T-helper 1 cell treated with Interleukin-12 subunit alpha and Interleukin-12 subunit beta and Interleukin-4 antibody, amounts not matched to agents 30 ng/mL and 1 ng/mL, for 36 hours (primary cell): Measurements from ENCODE around the gene SWAP70. TPM values are rescaled to one million over a fixed set of nuclear protein-coding genes. Genes with fewer than 3 reads are reported as not detected.
"Not testable (repeated sequence)": the region's sequence is repeated elsewhere in the genome, so short reads cannot be mapped to it uniquely, and the experiment has no call there.

Experiments used
- intact Hi-C: fragments of 100-400 bp; cut with micrococcal nuclease; formaldehyde crosslinking; loops from one replicate; pipeline ENCODE4 v1.15.1; 2024
- total RNA-seq: library from RNA; stranded (reverse); gene quantifications from 2 replicates; pipeline ENCODE4 v1.2.3, GENCODE V29; 2022

The SWAP70 gene
- total RNA-seq: 8.6 and 9.2 TPM in 2 replicates

DNA sequence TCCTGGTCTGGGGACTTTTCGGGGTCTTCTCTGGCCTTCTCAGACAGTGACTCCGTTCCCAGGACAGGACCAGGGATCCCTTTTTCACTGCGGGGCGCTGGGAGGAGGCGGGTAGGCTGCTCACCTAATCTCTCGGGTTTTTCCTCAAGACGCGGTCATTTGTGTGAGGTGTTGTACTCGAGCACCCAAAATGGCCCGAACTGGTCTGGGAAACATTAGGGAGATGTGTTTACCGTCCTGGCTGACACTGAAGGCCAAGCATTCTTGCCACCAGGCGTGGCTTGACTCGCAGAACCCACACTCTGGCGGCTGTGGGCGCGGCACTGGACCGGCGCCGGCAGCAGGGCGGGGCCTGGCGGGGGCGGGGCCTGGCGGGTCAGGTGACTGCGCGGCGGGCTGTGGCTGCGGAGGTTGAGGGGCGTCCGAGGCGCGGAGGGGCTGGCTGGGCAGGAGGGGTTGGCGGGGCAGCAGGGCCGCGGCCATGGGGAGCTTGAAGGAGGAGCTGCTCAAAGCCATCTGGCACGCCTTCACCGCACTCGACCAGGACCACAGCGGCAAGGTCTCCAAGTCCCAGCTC is at the start of gene SWAP70:
Gene SWAP70, plus strand, starts transcription at position 379 of the 577 bp plus-strand sequence. Its CDS starts 103 bp downstream, at position 482.
- intact Hi-C loops: loop anchor here (1.0 to 5.0 kb wide), 8 partner anchors 49 to 644 kb away; partner anchors contain the start of genes ADM and ZNF143

DNA sequence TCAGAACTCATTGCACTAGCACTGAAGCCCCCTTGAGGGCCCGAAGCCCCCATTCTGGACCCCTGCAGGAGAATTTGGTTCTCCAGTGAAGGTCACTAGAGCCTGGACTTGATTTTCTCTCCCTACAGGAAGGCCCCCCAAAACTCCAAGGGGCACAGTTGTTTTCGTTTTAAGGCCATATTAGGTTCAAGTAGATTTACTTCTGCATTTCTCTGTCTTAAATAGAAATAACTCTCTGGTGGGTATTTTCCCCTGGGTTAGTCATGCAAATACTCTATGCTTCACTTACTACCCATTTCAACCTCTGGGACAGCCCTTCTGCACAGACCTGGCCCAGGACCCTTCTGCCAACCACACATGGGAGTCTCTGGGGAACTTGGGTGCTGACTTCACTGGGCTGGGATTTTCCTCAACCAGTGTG is 48.8 kb upstream of the SWAP70 start:
- intact Hi-C loops: loop anchor here (2.0 to 10.0 kb wide), 2 partner anchors 692 to 840 kb away; partner anchors contain the start of gene AMPD3

DNA sequence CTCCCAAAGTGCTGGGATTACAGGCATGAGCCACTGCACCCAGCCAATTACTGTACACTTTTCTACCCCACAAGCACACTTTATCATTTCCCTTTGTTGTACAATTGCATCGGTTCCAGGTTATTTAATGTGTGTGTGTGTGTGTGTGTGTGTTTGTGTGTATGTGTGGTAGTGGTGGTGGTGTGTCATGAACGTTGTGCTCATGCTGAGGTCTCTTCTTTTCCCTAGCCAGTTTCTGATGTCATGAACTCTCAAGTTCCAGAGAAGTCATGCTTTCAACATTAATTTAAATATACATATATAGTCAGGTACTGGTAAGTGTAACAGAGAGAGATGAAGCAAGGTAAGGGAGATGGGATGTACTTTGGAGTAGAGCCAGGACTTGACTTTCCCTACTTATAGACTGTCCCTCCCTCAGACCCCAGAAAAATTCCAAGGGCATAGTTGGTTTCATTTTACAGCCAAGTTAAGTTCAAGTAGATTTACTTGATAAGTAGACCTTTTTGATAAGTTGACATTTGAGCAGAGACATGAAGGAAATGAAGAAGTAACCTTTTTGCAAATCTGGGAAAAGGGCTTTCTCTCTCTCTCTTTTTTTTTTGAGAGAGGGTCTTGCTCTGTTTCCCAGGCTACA is 47.7 kb upstream of the SWAP70 start:
- intact Hi-C loops: loop anchor here (10.0 kb wide), 1 partner anchor 839 kb away; the partner anchor contains the start of gene AMPD3

DNA sequence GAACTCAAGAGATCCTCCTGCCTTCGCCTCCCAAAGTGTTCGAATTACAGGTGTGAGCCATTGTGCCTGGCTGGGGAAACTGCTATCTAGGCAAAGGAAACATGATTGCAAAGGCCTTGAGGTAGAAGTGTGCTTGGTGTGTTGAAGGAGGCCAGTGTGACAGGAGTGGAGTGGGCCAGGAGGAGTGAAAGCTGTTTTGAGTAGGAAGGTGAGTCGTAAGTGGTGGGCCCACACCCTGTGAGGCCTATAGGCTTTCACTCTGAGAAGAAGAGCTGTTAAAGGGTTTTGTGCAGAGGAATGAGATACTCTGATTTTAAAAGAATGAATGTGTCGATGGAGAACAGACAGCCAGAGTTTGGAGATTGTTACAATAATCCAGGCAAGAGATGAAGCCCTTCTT is 47.0 kb upstream of the SWAP70 start:
- intact Hi-C loops: loop anchor here (10.0 kb wide), 1 partner anchor 838 kb away; the partner anchor contains the start of gene AMPD3

DNA sequence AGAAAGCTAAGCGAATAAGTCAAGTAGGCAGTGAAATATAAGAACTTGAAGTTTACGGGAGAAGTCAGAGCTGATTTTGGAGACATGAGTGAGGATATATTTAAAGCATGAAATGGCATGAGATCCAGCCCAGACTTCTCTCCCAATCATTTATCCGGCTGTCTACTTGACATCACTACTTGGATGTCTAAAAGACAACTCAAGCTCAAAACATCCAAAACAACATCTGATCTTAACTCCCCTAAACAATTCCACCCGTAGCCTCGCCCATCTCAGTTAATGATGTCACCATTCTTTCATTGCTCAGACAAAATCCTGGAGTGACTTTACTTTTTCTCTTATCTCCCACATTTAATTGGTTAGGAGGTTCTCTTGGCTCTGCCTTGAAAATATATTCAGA is 45.9 kb upstream of the SWAP70 start:
- intact Hi-C loops: loop anchor here (10.0 kb wide), 1 partner anchor 837 kb away; the partner anchor contains the start of gene AMPD3

DNA sequence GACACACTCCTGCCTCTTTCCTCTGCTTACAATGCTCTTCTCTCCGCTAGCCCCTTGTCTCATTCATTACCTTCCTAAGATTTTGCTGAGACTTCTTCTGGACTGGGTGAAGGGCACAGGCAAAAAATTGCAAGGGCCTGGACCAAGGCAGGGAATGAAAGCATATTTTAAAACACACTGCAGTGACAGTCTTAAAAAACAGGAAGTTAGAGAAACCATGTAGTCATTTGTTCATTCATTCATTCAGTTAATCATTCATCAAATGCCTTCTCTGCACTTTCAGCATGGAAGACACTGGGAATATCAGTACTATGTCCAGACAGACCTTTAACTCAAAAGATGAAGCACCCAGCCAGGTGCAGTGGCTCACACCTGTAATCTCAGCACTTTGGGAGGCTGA is 44.9 kb upstream of the SWAP70 start:
- intact Hi-C loops: loop anchor here (10.0 kb wide), 1 partner anchor 836 kb away; the partner anchor contains the start of gene AMPD3

DNA sequence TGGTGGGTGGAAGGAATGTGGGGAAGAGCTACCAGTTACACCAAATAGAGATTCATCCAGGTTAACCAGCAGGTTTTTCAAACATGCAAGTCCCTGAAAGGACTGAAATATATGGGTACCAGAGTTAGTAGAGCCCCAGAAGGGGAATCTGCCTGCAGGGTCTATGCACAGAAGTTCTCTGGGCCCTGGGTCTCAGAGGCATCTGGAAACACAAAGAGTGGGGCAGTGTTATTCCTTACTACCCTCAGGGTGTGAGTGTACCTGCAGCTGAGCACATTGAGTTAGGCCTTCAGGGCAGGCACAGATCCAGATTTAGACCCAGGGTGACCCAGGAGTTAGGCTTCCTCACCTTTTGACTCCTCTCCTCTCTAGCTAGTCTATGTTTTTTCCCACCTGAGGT is 43.9 kb upstream of the SWAP70 start:
- intact Hi-C loops: loop anchor here (10.0 kb wide), 1 partner anchor 835 kb away; the partner anchor contains the start of gene AMPD3

DNA sequence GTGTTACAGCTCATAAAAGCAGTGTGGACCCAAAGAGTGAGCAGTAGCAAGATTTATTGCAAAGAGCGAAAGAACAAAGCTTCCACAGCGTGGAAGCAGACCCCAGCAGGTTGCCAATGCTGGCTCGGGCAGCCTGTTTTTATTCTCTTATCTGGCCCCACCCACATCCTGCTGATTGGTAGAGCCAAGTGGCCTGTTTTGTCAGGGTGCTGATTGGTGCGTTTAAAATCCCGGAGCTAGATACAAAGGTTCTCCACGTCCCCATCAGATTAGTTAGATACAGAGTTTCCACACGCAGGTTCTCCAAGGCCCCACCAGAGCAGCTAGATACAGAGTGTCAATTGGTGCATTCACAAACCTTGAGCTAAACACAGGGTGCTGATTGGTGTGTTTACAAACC is 41.5 kb upstream of the SWAP70 start:
- intact Hi-C loops: not testable (repeated sequence)

DNA sequence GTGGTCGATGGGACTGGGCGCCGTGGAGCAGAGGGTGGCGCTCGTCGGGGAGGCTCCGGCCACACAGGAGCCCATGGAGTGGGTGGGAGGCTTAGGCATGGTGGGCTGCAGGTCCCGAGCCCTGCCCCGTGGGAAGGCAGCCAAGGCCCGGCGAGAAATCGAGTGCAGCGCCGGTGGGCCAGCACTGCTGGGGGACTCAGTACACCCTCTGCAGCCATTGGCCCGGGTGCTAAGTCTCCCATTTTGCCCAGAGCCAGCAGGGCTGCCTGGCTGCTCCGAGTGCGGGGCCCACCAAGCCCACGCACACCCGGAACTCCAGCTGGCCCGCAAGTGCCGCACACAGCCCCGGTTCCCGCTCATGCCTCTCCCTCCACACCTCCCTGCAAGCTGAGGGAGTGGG is 40.8 kb upstream of the SWAP70 start:
- intact Hi-C loops: not testable (repeated sequence)

DNA sequence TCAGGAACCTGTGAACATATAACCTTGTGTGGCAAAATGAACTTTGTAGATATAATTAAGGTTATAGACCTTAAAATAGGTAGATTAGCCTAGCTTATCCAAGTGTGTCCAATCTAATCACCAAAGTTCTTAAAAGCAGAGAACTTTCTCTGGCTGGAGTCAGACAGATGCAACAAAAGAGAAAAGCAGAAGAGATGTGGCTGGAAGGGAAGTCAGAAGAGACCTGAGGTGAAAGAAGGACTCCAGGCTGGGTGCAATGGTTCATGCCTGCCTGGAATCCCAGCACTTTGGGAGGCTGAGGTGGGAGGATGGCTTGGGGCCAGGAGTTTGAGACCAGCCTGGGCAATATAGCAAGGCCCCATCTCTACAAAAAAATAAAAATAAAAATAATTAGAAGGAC is 39.4 kb upstream of the SWAP70 start:
- intact Hi-C loops: no loop called here

DNA sequence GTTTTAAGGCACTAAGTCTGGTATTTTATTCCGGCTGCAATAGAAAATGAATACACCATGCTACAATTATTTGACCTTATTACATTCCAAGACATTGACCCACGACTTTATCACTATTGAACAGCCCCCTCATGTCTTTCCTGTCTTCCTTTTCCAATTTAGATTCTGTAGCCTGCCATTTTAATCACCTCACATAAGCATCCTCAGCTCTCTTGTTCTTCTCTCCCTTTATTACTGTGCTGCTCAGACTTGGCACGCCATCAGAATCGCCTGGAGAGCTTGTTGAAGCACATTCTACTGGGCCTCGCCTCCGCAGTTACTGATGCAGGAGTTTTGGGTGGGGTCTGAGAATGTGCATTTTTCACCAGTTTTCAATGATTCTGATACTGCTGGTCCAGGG is 38.7 kb upstream of the SWAP70 start:
- intact Hi-C loops: no loop called here

DNA sequence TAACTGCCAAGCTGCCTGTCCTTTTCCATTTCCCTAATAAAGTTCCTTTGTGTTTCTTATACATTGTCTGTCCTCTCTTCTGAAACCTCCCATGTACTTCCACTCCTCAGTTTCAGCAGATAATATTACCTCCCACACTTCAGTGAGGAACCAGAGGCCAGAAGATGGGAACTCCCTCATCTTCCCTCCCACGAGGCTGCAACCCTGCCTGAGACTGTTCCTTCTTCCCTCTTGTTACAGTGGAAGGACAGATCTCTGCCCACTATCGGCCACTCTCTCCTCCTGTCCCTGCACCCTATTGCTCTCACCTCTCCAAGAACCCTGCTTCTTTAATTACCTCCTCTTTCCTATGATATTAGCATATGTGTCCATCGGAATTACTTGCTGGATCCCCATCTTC is 38.1 kb upstream of the SWAP70 start:
- intact Hi-C loops: no loop called here

DNA sequence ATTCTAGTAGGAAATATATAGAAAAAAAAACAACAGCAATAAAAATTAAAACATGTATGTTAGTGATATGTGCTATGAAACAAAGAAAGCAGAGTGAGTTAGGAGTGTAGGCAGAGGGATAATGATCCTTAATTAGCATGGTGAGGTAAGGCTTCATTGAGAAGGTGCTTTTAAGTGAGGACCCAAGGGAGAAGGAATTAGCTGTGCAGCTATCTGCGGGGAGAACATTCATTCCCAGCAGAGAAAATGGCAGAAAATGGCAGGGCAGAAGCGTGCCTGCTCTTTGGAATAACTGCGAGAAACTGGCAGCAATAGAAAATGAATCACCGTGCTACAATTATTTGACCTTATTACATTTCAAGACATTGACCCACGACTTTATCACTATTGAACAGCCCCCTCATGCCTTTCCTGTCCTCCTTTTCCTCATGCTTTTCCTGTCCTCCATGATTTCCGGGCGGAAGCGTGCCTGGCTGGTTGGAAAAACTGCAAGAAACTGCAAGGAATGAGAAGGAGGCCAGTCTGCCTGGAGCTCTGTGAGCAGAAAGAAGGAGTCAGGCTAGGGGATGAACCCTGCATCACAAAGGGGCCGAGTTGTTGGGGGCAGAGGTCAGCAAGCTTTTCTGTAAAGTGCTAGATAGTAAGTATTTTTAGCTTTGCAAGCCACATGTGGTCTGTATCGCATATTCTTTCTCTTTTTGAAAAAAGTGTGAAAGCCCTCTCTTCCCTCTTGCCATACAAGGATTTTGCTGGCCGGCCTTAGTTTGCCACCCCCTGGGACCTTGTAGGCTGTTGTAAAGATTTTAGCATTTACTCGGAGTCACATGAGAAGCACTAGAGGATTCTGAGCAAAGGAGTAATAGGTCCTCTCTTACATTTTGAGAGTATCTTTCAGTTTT is 37.1 kb upstream of the SWAP70 start:
- intact Hi-C loops: no loop called here

DNA sequence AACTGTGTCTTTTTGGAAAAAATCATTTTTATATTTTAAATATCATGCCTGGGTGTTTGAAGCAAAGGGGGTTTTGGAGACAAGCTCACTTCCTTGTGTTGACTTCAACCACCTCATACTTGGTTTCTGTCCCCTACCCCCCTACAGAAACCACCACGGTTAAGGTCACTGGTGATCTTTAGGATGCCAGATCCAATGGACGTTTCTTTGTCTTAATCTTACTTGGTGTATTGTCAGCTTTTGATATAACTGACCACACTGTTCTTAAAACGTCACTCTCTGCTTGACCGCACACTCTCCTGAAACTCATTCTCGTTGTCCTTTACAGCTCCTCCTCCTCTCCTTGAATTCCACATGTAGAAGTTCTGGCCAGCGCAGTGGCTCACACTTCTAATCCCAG is 34.8 kb upstream of the SWAP70 start:
- intact Hi-C loops: no loop called here

DNA sequence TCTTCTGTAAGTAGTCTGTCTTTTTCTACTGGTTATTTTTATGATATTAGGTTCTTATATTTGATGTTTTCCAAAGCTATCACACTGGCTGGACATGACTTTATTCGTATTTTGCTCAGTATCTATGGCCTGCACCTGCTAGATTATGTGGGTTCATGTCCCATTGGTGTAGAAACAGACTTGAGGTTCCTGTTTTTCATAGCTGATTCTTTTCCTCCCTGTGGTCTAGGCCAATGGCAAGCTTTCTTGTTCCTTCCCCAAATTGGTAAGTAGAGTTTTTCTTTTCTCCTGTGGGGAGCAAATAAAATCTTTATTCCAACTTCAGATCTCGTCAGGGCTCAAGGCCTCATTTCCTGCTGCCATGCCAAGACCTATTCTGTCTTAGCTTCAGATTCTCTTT is 30.2 kb upstream of the SWAP70 start:
- intact Hi-C loops: no loop called here

DNA sequence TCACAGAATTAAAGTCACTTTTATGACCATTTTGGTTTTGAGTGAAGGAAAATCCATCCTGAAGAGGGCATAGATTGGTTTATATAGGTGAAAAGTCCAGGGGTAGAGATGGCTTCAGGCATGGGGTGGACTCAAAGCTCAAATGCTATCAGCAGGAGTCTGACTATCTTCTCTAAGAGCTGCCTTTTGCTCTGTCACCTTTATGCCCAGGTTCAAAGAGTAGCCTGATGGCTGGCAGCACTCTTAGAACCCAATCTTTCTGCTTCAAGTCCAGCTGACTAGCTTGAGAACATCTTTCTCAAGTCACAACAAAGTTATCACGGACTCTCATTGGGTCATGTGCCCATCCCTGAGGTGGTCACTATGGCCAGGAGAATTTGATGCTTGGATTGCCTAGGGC is 27.2 kb upstream of the SWAP70 start:
- intact Hi-C loops: no loop called here

DNA sequence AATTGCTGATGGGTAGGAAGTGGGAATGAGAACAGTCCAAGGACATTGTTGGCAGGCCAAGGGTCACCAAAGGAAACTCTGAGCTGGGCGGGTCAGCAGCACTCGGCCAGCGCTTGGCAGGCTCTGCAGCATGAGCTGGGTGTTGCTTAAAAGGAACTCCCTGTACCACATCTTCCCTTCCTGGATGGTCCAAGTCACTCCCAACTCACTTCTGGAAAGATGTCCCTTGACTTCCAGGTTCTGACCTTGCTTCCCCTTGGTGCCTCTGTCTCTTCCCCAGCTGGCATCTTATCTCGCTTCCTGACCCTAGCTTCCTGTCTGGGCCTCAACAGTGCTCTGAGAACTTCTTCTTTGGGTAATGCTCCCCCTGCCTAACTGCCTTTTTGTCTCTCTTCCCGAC is 24.8 kb upstream of the SWAP70 start:
- intact Hi-C loops: no loop called here

DNA sequence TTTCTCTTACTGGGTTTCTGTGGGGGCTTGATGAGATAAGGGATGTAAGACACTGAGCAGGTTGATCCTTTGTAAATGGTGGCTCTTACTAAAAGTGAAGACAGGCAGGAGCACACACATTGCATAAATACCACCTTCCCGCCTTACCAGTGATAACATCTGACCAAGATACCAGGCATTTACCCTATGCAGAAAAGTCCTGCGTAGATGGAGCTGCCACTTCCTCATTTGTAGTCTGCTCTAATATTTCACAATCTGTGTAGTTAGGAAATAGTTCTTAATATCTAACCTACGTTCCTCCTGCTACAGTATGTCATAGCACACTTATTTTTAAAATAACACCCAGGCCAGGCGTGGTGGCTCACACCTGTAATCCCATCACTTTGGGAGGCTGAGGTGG is 23.9 kb upstream of the SWAP70 start:
- intact Hi-C loops: no loop called here

DNA sequence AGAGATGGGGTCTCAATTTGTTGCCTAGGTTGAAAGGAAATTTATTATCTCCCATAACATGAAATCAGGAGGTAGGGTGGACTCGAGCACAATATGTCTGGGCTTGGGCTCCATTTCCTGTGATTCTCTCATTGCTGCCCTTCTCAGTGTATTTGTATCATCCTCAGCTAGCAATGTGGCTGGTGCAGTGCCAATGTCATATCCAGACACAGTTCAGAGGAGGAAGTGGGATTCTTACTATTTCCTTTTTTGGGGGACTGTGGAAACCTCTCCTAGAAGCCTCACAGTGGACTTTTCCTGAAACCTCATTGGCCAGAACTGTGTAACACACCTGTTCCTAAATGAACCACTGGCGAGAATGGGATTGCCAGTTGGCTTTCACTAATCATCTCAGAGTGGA is 21.0 kb upstream of the SWAP70 start:
- intact Hi-C loops: no loop called here

DNA sequence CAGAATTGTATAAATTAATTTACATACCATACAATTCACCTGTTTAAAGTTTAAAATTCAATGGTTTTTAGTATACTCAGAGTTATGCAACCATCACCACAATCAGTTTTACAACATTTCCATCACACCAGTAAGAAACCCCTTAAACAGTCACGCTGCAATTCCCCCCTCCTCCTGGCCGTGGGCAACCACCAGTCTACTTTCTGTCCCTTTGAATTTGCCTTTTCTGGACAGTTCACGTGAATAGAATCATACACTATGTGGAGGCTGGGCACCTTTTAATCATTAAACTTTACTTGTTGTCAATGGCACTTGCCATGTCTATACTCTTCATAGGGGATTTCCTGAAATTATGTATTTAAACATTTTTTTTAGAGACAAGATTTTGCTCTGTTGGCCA is 20.1 kb upstream of the SWAP70 start:
- intact Hi-C loops: no loop called here

DNA sequence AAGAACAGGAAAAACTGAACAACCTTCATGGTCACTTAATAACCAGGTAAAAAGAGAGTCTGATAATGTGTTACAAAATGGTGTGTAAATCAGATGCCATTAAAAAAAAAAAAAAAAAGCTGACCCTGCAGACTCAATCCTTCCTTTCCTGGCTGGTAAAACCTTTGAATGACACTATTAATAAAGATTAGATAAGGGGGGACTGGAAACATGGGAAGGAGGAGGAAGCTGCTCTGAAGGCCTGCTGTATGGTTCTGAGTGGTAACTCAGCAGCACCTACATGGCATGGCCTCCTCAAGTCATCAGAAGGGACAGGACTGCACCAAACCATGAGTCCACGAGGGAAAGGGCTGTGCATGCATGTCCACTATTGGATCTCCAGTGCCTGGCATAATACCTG is 18.0 kb upstream of the SWAP70 start:
- intact Hi-C loops: no loop called here

DNA sequence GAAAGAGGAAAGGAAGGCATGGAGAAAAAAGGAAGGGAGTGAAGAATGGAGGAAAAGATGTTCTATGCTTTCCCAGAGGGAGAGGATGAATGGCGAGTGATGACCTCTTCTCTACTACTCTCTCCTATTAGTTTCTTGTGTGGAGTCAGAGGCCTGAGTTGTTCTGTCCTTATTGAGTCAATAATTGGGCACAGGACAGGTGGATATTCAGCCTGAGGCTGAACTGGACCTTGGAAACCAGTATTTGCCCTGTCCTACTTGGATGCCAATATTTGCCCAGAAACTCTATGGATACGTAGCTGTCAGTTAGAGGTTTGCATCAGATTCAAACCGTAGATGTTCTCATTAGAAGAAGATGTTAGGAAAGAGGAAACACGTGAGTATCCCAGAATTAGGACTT is 17.6 kb upstream of the SWAP70 start:
- intact Hi-C loops: no loop called here
